CD14-positive monocyte (primary cell): ENCODE results near the gene STRA6. TPM values are rescaled to one million over a fixed set of nuclear protein-coding genes. Genes with fewer than 3 reads are reported as not detected.

Experiments used
- DNase-seq, 3 donors: peaks; one replicate each; pipeline ENCODE4 v3.0.0-alpha.2; 2011 to 2022
- H2AFZ ChIP-seq: 2 replicates; pipeline ENCODE4 v1.6.0; 2012; ENCODE audit warnings: mild to moderate bottlenecking, low read depth, low read length, inconsistent platforms; ENCODE audit not compliant: insufficient read depth, poor library complexity, severe bottlenecking
- H3K27ac ChIP-seq, 2 donors: 1 replicate in 1 of 2; 2 replicates in 1 of 2; pipeline ENCODE4 v1.5.1; 2012 to 2013; ENCODE audit warnings: low read length in 2 of 2, control low read depth in 1 of 2, inconsistent platforms in 1 of 2, low read depth in 1 of 2, mild to moderate bottlenecking in 1 of 2
- H3K27me3 ChIP-seq, 2 donors: one replicate each; pipeline versions ENCODE4 v1.6.0 to v1.6.1; 2011 to 2013; ENCODE audit warnings: low read length in 2 of 2; ENCODE audit not compliant: control insufficient read depth in 2 of 2, insufficient read depth in 2 of 2
- H3K36me3 ChIP-seq, 2 donors: replicated peaks in 1 of 2; 1 replicate in 1 of 2; 2 replicates in 1 of 2; pipeline versions ENCODE4 v1.5.1 to v1.6.1; 2012 to 2013; ENCODE audit warnings: low read length in 2 of 2, control low read depth in 1 of 2, inconsistent platforms in 1 of 2, mild to moderate bottlenecking in 1 of 2; ENCODE audit not compliant: insufficient read depth in 2 of 2, control insufficient read depth in 1 of 2
- H3K4me1 ChIP-seq, 2 donors: 1 replicate in 1 of 2; 2 replicates in 1 of 2; pipeline versions ENCODE4 v1.5.1 to v1.6.1; 2012 to 2013; ENCODE audit warnings: low read length in 2 of 2, control low read depth in 1 of 2, inconsistent platforms in 1 of 2, mild to moderate bottlenecking in 1 of 2, moderate library complexity in 1 of 2; ENCODE audit not compliant: insufficient read depth in 2 of 2, control insufficient read depth in 1 of 2
- H3K4me2 ChIP-seq: replicated peaks from 2 replicates; pipeline ENCODE3; 2012; ENCODE audit warnings: low read length, moderate library complexity, mild to moderate bottlenecking; ENCODE audit not compliant: poor library complexity, severe bottlenecking; ENCODE audit errors: extremely low read depth
- H3K4me3 ChIP-seq, 3 experiments: fragments of 200-600 bp in 1 of 3; sonication (generic) in 1 of 3; replicated peaks in 1 of 3; 1 replicate in 2 of 3; 2 replicates in 1 of 3; pipeline ENCODE4 v1.5.1; 2011 to 2013; ENCODE audit warnings: low read length in 3 of 3, mild to moderate bottlenecking in 3 of 3, control low read depth in 2 of 3, low read depth in 2 of 3, inconsistent platforms in 1 of 3, moderate library complexity in 1 of 3
- H3K79me2 ChIP-seq: 2 replicates; pipeline ENCODE4 v1.6.0; 2012; ENCODE audit warnings: mild to moderate bottlenecking, control low read depth, inconsistent platforms, low read length, moderate library complexity; ENCODE audit not compliant: insufficient read depth
- H3K9ac ChIP-seq: 2 replicates; pipeline ENCODE4 v1.6.0; 2017; ENCODE audit warnings: low read length, mild to moderate bottlenecking; ENCODE audit not compliant: insufficient read depth, poor library complexity, severe bottlenecking
- H3K9me3 ChIP-seq, 2 donors: replicated peaks in 1 of 2; 1 replicate in 1 of 2; 2 replicates in 1 of 2; pipeline versions ENCODE4 v1.5.1 to v1.6.1; 2012 to 2013; ENCODE audit warnings: low read length in 2 of 2, control low read depth in 1 of 2; ENCODE audit not compliant: control insufficient read depth in 1 of 2, insufficient read depth in 1 of 2
- H4K20me1 ChIP-seq: 2 replicates; pipeline ENCODE4 v1.6.0; 2012; ENCODE audit warnings: mild to moderate bottlenecking, low read length, control low read depth, moderate library complexity; ENCODE audit not compliant: insufficient read depth
- H3K27ac Mint-ChIP-seq, 7 donors: one replicate each; pipeline ENCODE4 v1.8.0; 2020; ENCODE audit warnings: mild to moderate bottlenecking in 7 of 7, mixed read lengths in 7 of 7, moderate library complexity in 6 of 7, inconsistent platforms in 2 of 7
- H3K27me3 Mint-ChIP-seq, 3 donors: one replicate each; pipeline ENCODE4 v1.8.0; 2021 to 2022; ENCODE audit warnings: low read depth in 3 of 3, mild to moderate bottlenecking in 3 of 3, mixed read lengths in 3 of 3, moderate library complexity in 3 of 3, inconsistent platforms in 1 of 3
- H3K36me3 Mint-ChIP-seq, 2 donors: one replicate each; pipeline ENCODE4 v1.8.0; 2020; ENCODE audit warnings: mixed read lengths in 2 of 2, inconsistent platforms in 1 of 2, mild to moderate bottlenecking in 1 of 2
- H3K4me1 Mint-ChIP-seq: one replicate; pipeline ENCODE4 v1.8.0; 2020; ENCODE audit warnings: mild to moderate bottlenecking, mixed read lengths
- H3K4me3 Mint-ChIP-seq, 2 donors: one replicate each; pipeline ENCODE4 v1.8.0; 2020; ENCODE audit warnings: mild to moderate bottlenecking in 2 of 2, mixed read lengths in 2 of 2, moderate library complexity in 1 of 2
- H3K9me3 Mint-ChIP-seq, 7 donors: one replicate each; pipeline ENCODE4 v1.8.0; 2020 to 2022; ENCODE audit warnings: mixed read lengths in 7 of 7, mild to moderate bottlenecking in 6 of 7, moderate library complexity in 6 of 7, inconsistent platforms in 2 of 7
- WGBS: methylation state at CpG from one replicate; pipeline ENCODE4 v1.1.5; 2013; ENCODE audit warnings: missing lambda C conversion rate; ENCODE audit not compliant: insufficient coverage; 5-methylcytosine and 5-hydroxymethylcytosine counted together
- intact Hi-C, 2 donors: fragments of 100-400 bp; cut with micrococcal nuclease; formaldehyde crosslinking; loops; one replicate each; pipeline versions ENCODE4 v1.15.0 to v1.15.1; 2023
- polyA plus RNA-seq, 3 donors: library from polyadenylated mRNA; depleted of rRNA in 1 of 3; unstranded in 2 of 3; stranded (reverse) in 1 of 3; fragments of 300-500 nt in 2 of 3; fragments of >200 nt in 1 of 3; fragmentation: Illumina TruSeq in 2 of 3; gene quantifications; 1 replicate in 2 of 3; 2 replicates in 1 of 3; pipeline ENCODE4 v1.2.3, GENCODE V29; 2012 to 2021
- TF ChIP-seq, protein P1 (sequence below): fragments of 200-600 bp; IDR thresholded peaks from one replicate; pipeline ENCODE4 v1.8.0; 2022; ENCODE audit warnings: antibody characterized with exemption, mild to moderate bottlenecking

Gene STRA6
- polyA plus RNA-seq, 3 donors: not detected

DNA sequence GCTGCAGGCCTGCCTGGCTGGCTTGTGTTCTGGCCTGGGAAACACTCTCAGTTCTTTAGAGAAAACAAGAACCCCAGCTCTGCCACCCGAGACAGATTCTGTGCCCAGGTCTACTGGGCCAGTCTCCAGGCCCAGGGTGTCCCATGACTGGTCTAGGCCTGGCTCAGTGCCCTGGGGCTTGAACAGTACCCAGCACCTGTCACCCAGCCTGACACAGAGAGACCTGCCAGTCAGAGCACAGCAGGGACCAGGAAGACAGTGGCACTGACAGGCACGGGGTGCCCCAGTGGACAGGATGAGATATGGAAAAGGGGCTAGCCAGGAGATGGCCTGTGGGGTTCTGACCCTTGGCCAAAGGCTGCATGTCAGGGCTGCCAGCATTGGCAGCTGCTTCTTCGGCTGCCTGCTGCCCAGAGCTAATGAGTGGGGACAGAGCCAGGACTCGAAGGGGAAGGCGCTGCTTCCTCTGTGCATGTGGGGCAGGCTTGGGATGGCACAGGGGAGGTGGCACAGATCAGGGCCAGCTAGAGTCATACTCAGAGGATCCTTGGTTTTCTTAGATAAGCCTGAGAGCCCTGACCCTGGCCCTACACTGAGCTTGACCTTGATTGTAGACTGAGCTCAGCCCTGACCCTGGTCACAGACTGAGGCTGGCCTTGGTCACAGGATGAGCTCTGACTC, 48.7 kb upstream of the STRA6 start:
- intact Hi-C loops: no loop called here
- no peak for DNase-seq
- H3K4me2 ChIP-seq: no peak overlapping the region
- H3K4me3 ChIP-seq: no peak overlapping the region
- no peak overlapping the region for H2AFZ ChIP-seq
- H3K9me3 ChIP-seq: no peaks in the 10 kb centered on the region
- H3K4me1 Mint-ChIP-seq: no peaks in the 10 kb centered on the region
- H3K27ac ChIP-seq: no peak overlapping the region
- H3K9me3 Mint-ChIP-seq: no peaks in the 10 kb centered on the region
- no peak overlapping the region for H3K9ac ChIP-seq
- H4K20me1 ChIP-seq: no peaks in the 10 kb centered on the region
- no peaks in the 10 kb centered on the region for H3K79me2 ChIP-seq
- peaks cover 13 to 16% (median 14%) of the 10 kb centered on the region in 3 donors for H3K27me3 Mint-ChIP-seq
- no peaks in the 10 kb centered on the region for H3K36me3 ChIP-seq
- no peak overlapping the region for H3K4me3 Mint-ChIP-seq
- 85% methylated on average over 5 of the region's 5 CpGs for WGBS
- no peaks in the 10 kb centered on the region for H3K27me3 ChIP-seq
- TF ChIP-seq, protein P1, sequence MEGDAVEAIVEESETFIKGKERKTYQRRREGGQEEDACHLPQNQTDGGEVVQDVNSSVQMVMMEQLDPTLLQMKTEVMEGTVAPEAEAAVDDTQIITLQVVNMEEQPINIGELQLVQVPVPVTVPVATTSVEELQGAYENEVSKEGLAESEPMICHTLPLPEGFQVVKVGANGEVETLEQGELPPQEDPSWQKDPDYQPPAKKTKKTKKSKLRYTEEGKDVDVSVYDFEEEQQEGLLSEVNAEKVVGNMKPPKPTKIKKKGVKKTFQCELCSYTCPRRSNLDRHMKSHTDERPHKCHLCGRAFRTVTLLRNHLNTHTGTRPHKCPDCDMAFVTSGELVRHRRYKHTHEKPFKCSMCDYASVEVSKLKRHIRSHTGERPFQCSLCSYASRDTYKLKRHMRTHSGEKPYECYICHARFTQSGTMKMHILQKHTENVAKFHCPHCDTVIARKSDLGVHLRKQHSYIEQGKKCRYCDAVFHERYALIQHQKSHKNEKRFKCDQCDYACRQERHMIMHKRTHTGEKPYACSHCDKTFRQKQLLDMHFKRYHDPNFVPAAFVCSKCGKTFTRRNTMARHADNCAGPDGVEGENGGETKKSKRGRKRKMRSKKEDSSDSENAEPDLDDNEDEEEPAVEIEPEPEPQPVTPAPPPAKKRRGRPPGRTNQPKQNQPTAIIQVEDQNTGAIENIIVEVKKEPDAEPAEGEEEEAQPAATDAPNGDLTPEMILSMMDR: no peak
- no peaks in the 10 kb centered on the region for H3K36me3 Mint-ChIP-seq
- no peaks in the 10 kb centered on the region for H3K4me1 ChIP-seq
- H3K27ac Mint-ChIP-seq: no peak overlapping the region

DNA sequence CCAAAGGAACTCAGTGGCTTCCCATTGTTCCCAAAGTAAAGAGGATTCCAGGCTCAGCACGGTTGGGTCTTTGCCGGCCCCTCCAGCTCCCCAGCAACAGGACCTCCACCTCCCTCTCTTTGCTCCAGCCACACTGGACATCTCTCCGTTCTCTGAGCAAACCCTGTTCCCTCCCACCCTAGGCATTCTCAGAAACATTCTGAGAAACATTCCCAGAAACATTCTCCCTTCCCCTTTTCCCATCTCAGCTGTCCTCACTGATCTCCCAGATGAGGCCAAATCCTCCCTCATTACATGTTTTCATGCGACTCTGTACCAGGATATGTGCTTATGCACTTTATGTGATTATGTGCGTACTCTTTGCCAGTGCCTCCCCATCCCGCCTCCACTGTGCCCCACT, 47.7 kb upstream of the STRA6 start:
- TF ChIP-seq, protein P1: no peak
- no peaks in the 10 kb centered on the region for H3K9me3 ChIP-seq
- no peaks in the 10 kb centered on the region for H3K79me2 ChIP-seq
- no peak overlapping the region for H3K27ac Mint-ChIP-seq
- no peak overlapping the region for H2AFZ ChIP-seq
- no peak overlapping the region for H3K4me3 Mint-ChIP-seq
- H3K36me3 ChIP-seq: no peaks in the 10 kb centered on the region
- no peak for DNase-seq
- no peaks in the 10 kb centered on the region for H3K9me3 Mint-ChIP-seq
- peaks cover 0 to 8% of the 10 kb centered on the region in 2 donors for H3K27me3 ChIP-seq
- H3K4me3 ChIP-seq: no peak overlapping the region
- no peaks in the 10 kb centered on the region for H4K20me1 ChIP-seq
- H3K36me3 Mint-ChIP-seq: no peaks in the 10 kb centered on the region
- H3K27ac ChIP-seq: no peak overlapping the region
- whole genome bisulfite sequencing: 87% methylated on average over 5 of the region's 6 CpGs
- no peak overlapping the region for H3K9ac ChIP-seq
- intact Hi-C loops: no loop called here
- no peaks in the 10 kb centered on the region for H3K4me1 Mint-ChIP-seq
- peaks cover 16 to 23% (median 20%) of the 10 kb centered on the region in 3 donors for H3K27me3 Mint-ChIP-seq
- no peak overlapping the region for H3K4me2 ChIP-seq
- no peaks in the 10 kb centered on the region for H3K4me1 ChIP-seq
